Transverse colon (tissue), 3 donors: Measurements from ENCODE around the gene IRF5.

ENCODE experiments used
- CTCF ChIP-seq, 5 experiments: fragments of 200-600 bp in 3 of 5; fragments of 450-650 bp in 2 of 5; sonication (generic) in 3 of 5; IDR thresholded peaks; 1 replicate in 2 of 5; 2 replicates in 3 of 5; pipeline ENCODE4 v1.5.1; 2016 to 2017; ENCODE audit warnings: antibody characterized with exemption in 5 of 5, inconsistent platforms in 3 of 5, mild to moderate bottlenecking in 2 of 5, moderate library complexity in 1 of 5
- EP300 ChIP-seq: sonication (generic); formaldehyde crosslinking; IDR thresholded peaks from one replicate; pipeline ENCODE4 v1.6.1; 2017; ENCODE audit warnings: antibody characterized with exemption, low read depth
- POLR2A ChIP-seq: fragments of 450-650 bp; IDR thresholded peaks from one replicate; pipeline ENCODE4 v1.6.1; 2016; ENCODE audit warnings: antibody characterized with exemption, mild to moderate bottlenecking, moderate library complexity

DNA sequence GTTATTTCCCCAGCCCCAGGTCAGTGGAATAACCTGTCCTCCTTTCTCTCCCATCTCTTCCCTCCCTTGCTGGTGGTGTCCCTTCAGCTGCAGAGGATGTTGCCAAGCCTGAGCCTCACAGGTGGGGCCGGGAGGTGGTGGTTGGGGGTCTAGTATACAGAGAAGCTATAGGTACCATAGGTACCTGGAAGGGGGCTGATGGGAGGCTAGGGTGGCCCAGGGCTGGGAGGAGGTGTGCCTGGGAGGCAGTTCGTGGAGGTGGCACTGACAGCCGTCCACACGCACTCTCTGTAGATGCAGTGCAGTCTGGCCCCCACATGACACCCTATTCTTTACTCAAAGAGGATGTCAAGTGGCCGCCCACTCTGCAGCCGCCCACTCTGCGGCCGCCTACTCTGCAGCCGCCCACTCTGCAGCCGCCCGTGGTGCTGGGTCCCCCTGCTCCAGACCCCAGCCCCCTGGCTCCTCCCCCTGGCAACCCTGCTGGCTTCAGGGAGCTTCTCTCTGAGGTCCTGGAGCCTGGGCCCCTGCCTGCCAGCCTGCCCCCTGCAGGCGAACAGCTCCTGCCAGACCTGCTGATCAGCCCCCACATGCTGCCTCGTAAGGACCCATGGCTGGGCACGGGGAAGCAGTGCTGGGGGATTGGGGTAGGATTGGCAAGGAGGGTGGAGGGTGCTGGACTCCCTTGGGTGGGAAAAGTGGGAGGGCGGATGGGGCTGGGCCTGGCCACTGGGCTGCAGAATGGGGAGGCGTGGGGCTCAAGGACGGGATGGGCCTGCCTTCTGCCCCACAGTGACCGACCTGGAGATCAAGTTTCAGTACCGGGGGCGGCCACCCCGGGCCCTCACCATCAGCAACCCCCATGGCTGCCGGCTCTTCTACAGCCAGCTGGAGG lies 9.5 kb downstream of the IRF5 start:
- TF ChIP-seq CTCF (IDR thresholded peaks at IDR 0.05): peak in 1 of 5 experiments; percentile 7
- no peak for TF ChIP-seq EP300
- no peak for TF ChIP-seq POLR2A
